GM23248 (cell line): ENCODE data around the gene TMEM191C.
"Not testable (repeated sequence)": the region's sequence is repeated elsewhere in the genome, so short reads cannot be mapped to it uniquely, and the experiment has no call there.

Experiments used
- EZH2 ChIP-seq: fragments of 200-600 bp; sonication (generic); IDR thresholded peaks from 2 replicates; pipeline ENCODE4 v1.6.1; 2018; ENCODE audit warnings: antibody characterized with exemption, mild to moderate bottlenecking; ENCODE audit not compliant: insufficient read depth, poor library complexity, severe bottlenecking
- EZH2phosphoT487 ChIP-seq: fragments of 200-600 bp; sonication (generic); IDR thresholded peaks from 2 replicates; pipeline ENCODE4 v1.6.1; 2018; ENCODE audit warnings: antibody characterized with exemption, moderate library complexity, mild to moderate bottlenecking, low read depth; ENCODE audit not compliant: insufficient read depth

GRCh38 chr22:21497984-21498383 is 30.8 kb downstream of the TMEM191C start:
- TF ChIP-seq EZH2, EZH2phosphoT487: not testable (repeated sequence)
